Measurements from ENCODE around the gene SPATA24. TPM values are rescaled to one million over a fixed set of nuclear protein-coding genes. Genes with fewer than 3 reads are reported as not detected.
"Not testable (repeated sequence)": the region's sequence is repeated elsewhere in the genome, so short reads cannot be mapped to it uniquely, and the experiment has no call there.

The SPATA24 gene, protein sequence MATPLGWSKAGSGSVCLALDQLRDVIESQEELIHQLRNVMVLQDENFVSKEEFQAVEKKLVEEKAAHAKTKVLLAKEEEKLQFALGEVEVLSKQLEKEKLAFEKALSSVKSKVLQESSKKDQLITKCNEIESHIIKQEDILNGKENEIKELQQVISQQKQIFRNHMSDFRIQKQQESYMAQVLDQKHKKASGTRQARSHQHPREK
- total RNA-seq, result 1 to 10 TPM; 3.8 to 4.0 TPM

- Mint-ChIP-seq H3K27me3 (ENCODE audit: low read depth) (no peaks in the 10 kb centered on the region), H3K4me3 (peak within 1 kb of the TSS; percentile 94), H3K27ac (peak within 1 kb of the TSS; percentile 100), H3K36me3 (ENCODE audit: low read depth) (peaks cover 6% of the 10 kb centered on the region), H3K9me3 (ENCODE audit: insufficient read depth) (no peaks in the 10 kb centered on the region), H3K4me1 (ENCODE audit: low read depth) (peaks cover 40% of the 10 kb centered on the region)
- ChIA-PET POLR2A (interaction anchor here (0.9 to 4.6 kb wide), 6 partner anchors 8 to 280 kb away, joined by 3 to 39 read pairs (median 5); partner anchors contain the start of genes MZB1, PAIP2 and PROB1), CTCF (interaction anchor here (0.9 to 4.2 kb wide), 16 partner anchors 9 to 524 kb away, joined by 3 to 17 read pairs (median 4); partner anchors contain the start of genes MZB1, PAIP2 and PROB1)
- DNase-seq (peak; percentile 99), ATAC-seq (peak; percentile 93)
Measured at GRCh38 chr5:139403787-139404483, at the start of gene SPATA24. TSS of gene SPATA24 (minus strand) at chr5:139404089. CDS start at chr5:139404060, 29 bp downstream.

- DNase-seq, result no peak
- peaks cover 11% of the 10 kb centered on the region for H3K27me3 Mint-ChIP-seq (ENCODE audit: low read depth)
- no peak overlapping the region for H3K4me3 Mint-ChIP-seq
- H3K27ac Mint-ChIP-seq, result no peak overlapping the region
- no peaks in the 10 kb centered on the region for H3K36me3 Mint-ChIP-seq (ENCODE audit: low read depth)
- H3K9me3 Mint-ChIP-seq (ENCODE audit: insufficient read depth), result no peaks in the 10 kb centered on the region
- peaks cover 48% of the 10 kb centered on the region for H3K4me1 Mint-ChIP-seq (ENCODE audit: low read depth)
- POLR2A ChIA-PET, result no interaction called here
- ATAC-seq, result no peak
- CTCF ChIA-PET, result no interaction called here
Measured at GRCh38 chr5:139451878-139452660, 48.2 kb upstream of the SPATA24 start.

DNA sequence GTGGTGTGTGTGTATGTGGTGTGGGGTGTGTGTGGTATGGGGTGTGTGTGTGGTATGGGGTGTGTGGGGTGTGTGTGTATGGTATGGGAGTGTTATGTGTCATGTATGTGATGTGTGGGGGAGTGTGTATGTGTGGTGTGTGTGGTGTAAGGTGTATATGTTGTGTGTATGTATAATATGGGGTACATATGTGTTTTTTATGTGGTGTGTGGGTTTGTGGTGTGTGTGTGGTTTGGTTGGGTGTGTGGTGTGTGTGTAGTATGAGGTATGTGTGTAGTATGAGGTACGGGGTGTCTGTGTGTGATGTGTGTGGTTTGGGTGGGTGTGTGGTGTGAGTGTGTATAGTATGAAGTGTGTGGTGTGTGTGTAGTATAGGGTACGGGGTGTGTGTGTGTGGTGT is 47.3 kb upstream of the SPATA24 start:
- peaks cover 9% of the 10 kb centered on the region for H3K27me3 Mint-ChIP-seq (ENCODE audit: low read depth)
- no peaks in the 10 kb centered on the region for H3K9me3 Mint-ChIP-seq (ENCODE audit: insufficient read depth)
- no peak overlapping the region for H3K27ac Mint-ChIP-seq
- no peaks in the 10 kb centered on the region for H3K36me3 Mint-ChIP-seq (ENCODE audit: low read depth)
- DNase-seq, result no peak
- H3K4me3 Mint-ChIP-seq, result no peak overlapping the region
- ChIA-PET POLR2A (no interaction called here), CTCF (no interaction called here)
- H3K4me1 Mint-ChIP-seq (ENCODE audit: low read depth), result peaks cover 43% of the 10 kb centered on the region
- ATAC-seq, result no peak

GRCh38 chr5:139446956-139447779 is 43.3 kb upstream of the SPATA24 start:
- ChIA-PET POLR2A (interaction anchor here (0.6 to 1.3 kb wide), 3 partner anchors 8 to 92 kb away, joined by 3 to 4 read pairs (median 3); partner anchors contain the start of gene DNAJC18), CTCF (interaction anchor here (1.4 to 2.3 kb wide), 2 partner anchors 25 to 67 kb away, joined by 5 to 11 read pairs; no protein-coding TSS in a partner anchor)
- Mint-ChIP-seq H3K4me3 (no peak overlapping the region), H3K36me3 (ENCODE audit: low read depth) (no peaks in the 10 kb centered on the region), H3K4me1 (ENCODE audit: low read depth) (peaks cover 45% of the 10 kb centered on the region), H3K27me3 (ENCODE audit: low read depth) (peaks cover 16% of the 10 kb centered on the region), H3K9me3 (ENCODE audit: insufficient read depth) (no peaks in the 10 kb centered on the region), H3K27ac (no peak overlapping the region)
- no peak for DNase-seq
- no peak for ATAC-seq

- H3K27me3 Mint-ChIP-seq (ENCODE audit: low read depth), result peaks cover 23% of the 10 kb centered on the region
- ChIA-PET POLR2A (interaction anchor here (1.1 kb wide), 1 partner anchor 9 kb away, joined by 5 read pairs; no protein-coding TSS in a partner anchor), CTCF (interaction anchor here (0.8 to 2.2 kb wide), 6 partner anchors 10 to 68 kb away, joined by 3 to 8 read pairs (median 4); no protein-coding TSS in a partner anchor)
- no peaks in the 10 kb centered on the region for H3K9me3 Mint-ChIP-seq (ENCODE audit: insufficient read depth)
- ATAC-seq, result no peak
- peaks cover 58% of the 10 kb centered on the region for H3K4me1 Mint-ChIP-seq (ENCODE audit: low read depth)
- no peak for DNase-seq
- H3K4me3 Mint-ChIP-seq, result no peak overlapping the region
- H3K27ac Mint-ChIP-seq, result no peak overlapping the region
- no peaks in the 10 kb centered on the region for H3K36me3 Mint-ChIP-seq (ENCODE audit: low read depth)
Measured at GRCh38 chr5:139445325-139446170, 41.7 kb upstream of the SPATA24 start.

- Mint-ChIP-seq H3K4me3 (no peak overlapping the region), H3K27ac (peak overlapping the region; percentile 44)
Measured at GRCh38 chr5:139443831-139444453, 40.1 kb upstream of the SPATA24 start.

DNA sequence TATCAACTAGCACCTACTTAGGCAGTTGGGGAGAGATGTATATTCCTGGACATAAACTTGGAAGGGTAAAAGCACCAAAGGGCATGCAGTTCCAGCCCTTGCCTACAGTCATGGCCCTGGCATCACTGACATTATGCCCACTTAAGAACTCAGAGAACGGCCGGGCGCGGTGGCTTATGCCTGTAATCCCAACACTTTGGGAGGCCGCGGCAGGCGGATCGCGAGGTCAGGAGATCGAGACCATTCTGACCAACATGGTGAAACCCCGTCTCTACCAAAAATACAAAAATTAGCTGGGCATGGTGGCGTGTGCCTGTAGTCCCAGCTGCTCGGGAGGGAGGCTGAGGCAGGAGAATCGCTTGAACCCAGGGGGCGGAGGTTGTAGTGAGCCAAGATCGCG is 36.5 kb upstream of the SPATA24 start:
- Mint-ChIP-seq H3K27me3 (ENCODE audit: low read depth) (peaks cover 15% of the 10 kb centered on the region), H3K4me1 (ENCODE audit: low read depth) (peaks cover 51% of the 10 kb centered on the region)
- H3K4me3 Mint-ChIP-seq, result not testable (repeated sequence)

More at GRCh38 chr5:139443831-139444453, 40.1 kb upstream of the SPATA24 start:
- H3K4me1 Mint-ChIP-seq (ENCODE audit: low read depth), result peaks cover 66% of the 10 kb centered on the region
- ChIA-PET POLR2A (interaction anchor here (1.0 kb wide), 1 partner anchor 12 kb away, joined by 4 read pairs; no protein-coding TSS in a partner anchor), CTCF (interaction anchor here (0.9 to 2.2 kb wide), 3 partner anchors 12 to 70 kb away, joined by 3 to 8 read pairs (median 7); no protein-coding TSS in a partner anchor)
- H3K9me3 Mint-ChIP-seq (ENCODE audit: insufficient read depth), result no peaks in the 10 kb centered on the region
- no peak for DNase-seq
- H3K27me3 Mint-ChIP-seq (ENCODE audit: low read depth), result peaks cover 21% of the 10 kb centered on the region
- ATAC-seq, result no peak
- no peaks in the 10 kb centered on the region for H3K36me3 Mint-ChIP-seq (ENCODE audit: low read depth)

GRCh38 chr5:139439013-139439903 is 35.4 kb upstream of the SPATA24 start, which contains the start of gene DNAJC18:
TSS of gene DNAJC18 (minus strand) at chr5:139439525. CDS start at chr5:139439445, 80 bp downstream.
- Mint-ChIP-seq H3K9me3 (ENCODE audit: insufficient read depth) (no peaks in the 10 kb centered on the region), H3K27me3 (ENCODE audit: low read depth) (peaks cover 14% of the 10 kb centered on the region)

More for the DNA sequence above, 36.5 kb upstream of the SPATA24 start:
- not testable (repeated sequence) for DNase-seq; H3K9me3 Mint-ChIP-seq (ENCODE audit: insufficient read depth); H3K36me3 Mint-ChIP-seq (ENCODE audit: low read depth); H3K27ac Mint-ChIP-seq; ATAC-seq
- ChIA-PET POLR2A (interaction anchor here (1.0 to 1.4 kb wide), 3 partner anchors 7 to 43 kb away, joined by 3 to 4 read pairs (median 3); partner anchors contain the start of gene STING1), CTCF (interaction anchor here (1.4 to 1.7 kb wide), 2 partner anchors 73 to 335 kb away, joined by 3 to 6 read pairs; no protein-coding TSS in a partner anchor)

GRCh38 chr5:139438707-139439012 is 34.8 kb upstream of the SPATA24 start:
- H3K36me3 Mint-ChIP-seq (ENCODE audit: low read depth), result peaks cover 2% of the 10 kb centered on the region
- DNase-seq (no peak), ATAC-seq (no peak)
- peaks cover 44% of the 10 kb centered on the region for H3K4me1 Mint-ChIP-seq (ENCODE audit: low read depth)
- H3K27me3 Mint-ChIP-seq (ENCODE audit: low read depth), result peaks cover 14% of the 10 kb centered on the region
- CTCF ChIA-PET, result interaction anchor here (0.8 to 2.6 kb wide), 4 partner anchors 14 to 29 kb away, joined by 3 to 18 read pairs (median 3); no protein-coding TSS in a partner anchor
- peak overlapping the region; percentile 98 for H3K27ac Mint-ChIP-seq
- POLR2A ChIA-PET, result interaction anchor here (0.6 to 1.3 kb wide), 5 partner anchors 19 to 188 kb away, joined by 3 to 5 read pairs (median 3); partner anchors contain the start of genes STING1 and UBE2D2
- peak overlapping the region; percentile 97 for H3K4me3 Mint-ChIP-seq
- H3K9me3 Mint-ChIP-seq (ENCODE audit: insufficient read depth), result no peaks in the 10 kb centered on the region

More at GRCh38 chr5:139439013-139439903, 35.4 kb upstream of the SPATA24 start, which contains the start of gene DNAJC18:
- peak within 1 kb of the TSS; percentile 98 for H3K27ac Mint-ChIP-seq
- ChIA-PET CTCF (interaction anchor here (0.8 to 2.6 kb wide), 5 partner anchors 15 to 336 kb away, joined by 3 to 18 read pairs (median 3); no protein-coding TSS in a partner anchor), POLR2A (interaction anchor here (0.6 to 1.4 kb wide), 8 partner anchors 8 to 188 kb away, joined by 3 to 5 read pairs (median 3); partner anchors contain the start of genes STING1 and UBE2D2)
- DNase-seq (peak; percentile 91), ATAC-seq (peak; percentile 93)
- no peaks in the 10 kb centered on the region for H3K36me3 Mint-ChIP-seq (ENCODE audit: low read depth)
- H3K4me1 Mint-ChIP-seq (ENCODE audit: low read depth), result peaks cover 50% of the 10 kb centered on the region
- H3K4me3 Mint-ChIP-seq, result peak within 1 kb of the TSS; percentile 97
